ENCODE measurements around the gene MDFIC. TPM values are rescaled to one million over a fixed set of nuclear protein-coding genes. Genes with fewer than 3 reads are reported as not detected.

Gene MDFIC
- total RNA-seq, 1 experiment from 2014 or later = 7.3 TPM

DNA sequence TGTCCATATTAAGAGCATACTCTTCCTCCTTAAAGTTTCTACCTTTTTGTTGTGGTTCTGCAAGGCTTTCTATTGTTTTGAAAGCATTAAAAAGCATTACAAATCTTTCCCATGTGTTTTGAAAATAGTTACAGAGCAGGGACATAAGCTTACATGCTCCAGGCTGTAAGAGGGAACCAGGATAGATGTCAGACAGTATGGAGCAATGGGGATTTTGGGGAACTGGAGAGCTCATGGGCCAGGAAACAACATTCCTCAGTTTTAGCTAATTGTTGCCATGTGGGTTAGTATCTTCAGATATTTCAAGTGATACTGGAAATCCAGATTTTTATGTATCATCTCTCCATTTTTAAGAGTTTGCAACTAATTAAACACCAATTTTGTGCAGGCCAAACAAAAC, 3.5 kb downstream of the MDFIC start:
- DNase-seq (ENCODE audit: low read depth, low spot score) (no peak), ATAC-seq (no peak)
- H3K27ac ChIP-seq (ENCODE audit: low read length) = no peak overlapping the region
- H3K4me1 ChIP-seq (ENCODE audit: control insufficient read depth, insufficient read depth, low read length) = peaks cover 2% of the 10 kb centered on the region; the same call in 1 of the 2 replicates
- no peaks in the 10 kb centered on the region for H3K9me3 ChIP-seq (ENCODE audit: control insufficient read depth, insufficient read depth, low read depth, low read length)
- H3K4me3 ChIP-seq (ENCODE audit: low read depth in 2 of 2, low read length in 2 of 2) = no peak overlapping the region
- TF ChIP-seq, protein P1, sequence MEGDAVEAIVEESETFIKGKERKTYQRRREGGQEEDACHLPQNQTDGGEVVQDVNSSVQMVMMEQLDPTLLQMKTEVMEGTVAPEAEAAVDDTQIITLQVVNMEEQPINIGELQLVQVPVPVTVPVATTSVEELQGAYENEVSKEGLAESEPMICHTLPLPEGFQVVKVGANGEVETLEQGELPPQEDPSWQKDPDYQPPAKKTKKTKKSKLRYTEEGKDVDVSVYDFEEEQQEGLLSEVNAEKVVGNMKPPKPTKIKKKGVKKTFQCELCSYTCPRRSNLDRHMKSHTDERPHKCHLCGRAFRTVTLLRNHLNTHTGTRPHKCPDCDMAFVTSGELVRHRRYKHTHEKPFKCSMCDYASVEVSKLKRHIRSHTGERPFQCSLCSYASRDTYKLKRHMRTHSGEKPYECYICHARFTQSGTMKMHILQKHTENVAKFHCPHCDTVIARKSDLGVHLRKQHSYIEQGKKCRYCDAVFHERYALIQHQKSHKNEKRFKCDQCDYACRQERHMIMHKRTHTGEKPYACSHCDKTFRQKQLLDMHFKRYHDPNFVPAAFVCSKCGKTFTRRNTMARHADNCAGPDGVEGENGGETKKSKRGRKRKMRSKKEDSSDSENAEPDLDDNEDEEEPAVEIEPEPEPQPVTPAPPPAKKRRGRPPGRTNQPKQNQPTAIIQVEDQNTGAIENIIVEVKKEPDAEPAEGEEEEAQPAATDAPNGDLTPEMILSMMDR (IDR thresholded peaks at IDR 0.05) = no peak
- no peak for TF ChIP-seq POLR2AphosphoS5 (IDR thresholded peaks at IDR 0.05; ENCODE audit: low read depth, low read length)
- TF ChIP-seq TCF7L2 (IDR thresholded peaks at IDR 0.05; ENCODE audit: low read depth, low read length) = no peak
- no peak for TF ChIP-seq REST (IDR thresholded peaks at IDR 0.05; ENCODE audit: insufficient read depth in 1 of 2, low read depth in 2 of 2, low read length in 1 of 2)
- no peak for TF ChIP-seq SIN3A (IDR thresholded peaks at IDR 0.05; ENCODE audit: borderline replicate concordance, insufficient read depth, low read depth, low read length)
- in situ Hi-C loops (cut with HindIII; ENCODE audit: low pct_unique_long_range_greater_than_20kb, low sequenced_read_pairs) (no loop called here), intact Hi-C loops (cut with micrococcal nuclease; ENCODE audit: unreplicated experiment) (no loop called here)
- H3K27me3 ChIP-seq (ENCODE audit: control insufficient read depth, insufficient read depth, low read length) = no peaks in the 10 kb centered on the region
- no peaks in the 10 kb centered on the region for H3K36me3 ChIP-seq (ENCODE audit: control insufficient read depth, insufficient read depth, low read length)
- BruUV-seq (replicated peaks) = no TSS peak
- POLR2A ChIA-PET = no interaction called here
- CTCF ChIA-PET = no interaction called here

DNA sequence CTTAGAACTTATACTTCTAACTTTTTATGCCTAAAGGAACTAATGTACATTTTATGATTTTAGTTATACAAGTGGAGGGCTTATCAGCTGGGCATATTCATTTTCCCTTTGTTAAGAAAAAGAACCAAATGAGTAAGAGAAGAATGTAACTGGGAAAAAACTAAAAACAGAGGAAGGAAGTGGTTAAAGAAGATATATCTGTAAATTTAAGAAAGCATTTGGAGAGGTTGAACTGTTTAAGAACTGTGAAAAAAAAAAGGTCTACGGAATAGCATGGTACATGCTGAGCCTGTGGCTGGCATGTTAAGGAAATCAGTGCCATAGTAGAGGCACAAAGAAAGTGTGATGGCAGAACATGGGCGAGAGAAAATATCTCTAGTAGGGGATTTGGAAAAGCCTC, 6.2 kb downstream of the MDFIC start:
- TF ChIP-seq SIN3A (IDR thresholded peaks at IDR 0.05; ENCODE audit: borderline replicate concordance, insufficient read depth, low read depth, low read length) (no peak), POLR2AphosphoS5 (IDR thresholded peaks at IDR 0.05; ENCODE audit: low read depth, low read length) (no peak), REST (IDR thresholded peaks at IDR 0.05; ENCODE audit: insufficient read depth in 1 of 2, low read depth in 2 of 2, low read length in 1 of 2) (no peak), TCF7L2 (IDR thresholded peaks at IDR 0.05; ENCODE audit: low read depth, low read length) (no peak)
- TF ChIP-seq, protein P1 (IDR thresholded peaks at IDR 0.05) = no peak
- no TSS peak for BruUV-seq (replicated peaks)
- Histone ChIP-seq H3K27ac (ENCODE audit: low read length) (no peak overlapping the region), H3K4me1 (ENCODE audit: control insufficient read depth, insufficient read depth, low read length) (no peaks in the 10 kb centered on the region), H3K9me3 (ENCODE audit: control insufficient read depth, insufficient read depth, low read depth, low read length) (no peaks in the 10 kb centered on the region), H3K27me3 (ENCODE audit: control insufficient read depth, insufficient read depth, low read length) (no peaks in the 10 kb centered on the region), H3K36me3 (ENCODE audit: control insufficient read depth, insufficient read depth, low read length) (no peaks in the 10 kb centered on the region), H3K4me3 (ENCODE audit: low read depth in 2 of 2, low read length in 2 of 2) (no peak overlapping the region)
- POLR2A ChIA-PET = no interaction called here
- no peak for ATAC-seq
- in situ Hi-C loops (cut with HindIII; ENCODE audit: low pct_unique_long_range_greater_than_20kb, low sequenced_read_pairs) = no loop called here
- DNase-seq (ENCODE audit: low read depth, low spot score) = no peak
- CTCF ChIA-PET = no interaction called here
- intact Hi-C loops (cut with micrococcal nuclease; ENCODE audit: unreplicated experiment) = no loop called here
